Esophagus squamous epithelium (tissue), 4 donors: ENCODE data around the gene SLC25A13.

ENCODE experiments used
- POLR2A ChIP-seq, 4 donors: fragments of 450-650 bp; IDR thresholded peaks; one replicate each; pipeline ENCODE4 v1.6.1; 2017; ENCODE audit warnings: antibody characterized with exemption in 4 of 4, mild to moderate bottlenecking in 4 of 4, moderate library complexity in 3 of 4
- TF ChIP-seq, protein P1 (sequence below), 6 experiments: fragments of 450-650 bp in 4 of 6; fragments of 200-600 bp in 2 of 6; sonication (generic) in 2 of 6; IDR thresholded peaks; one replicate each; pipeline ENCODE4 v1.5.1; 2016 to 2019; ENCODE audit warnings: antibody characterized with exemption in 6 of 6, mild to moderate bottlenecking in 4 of 6, moderate library complexity in 4 of 6

DNA sequence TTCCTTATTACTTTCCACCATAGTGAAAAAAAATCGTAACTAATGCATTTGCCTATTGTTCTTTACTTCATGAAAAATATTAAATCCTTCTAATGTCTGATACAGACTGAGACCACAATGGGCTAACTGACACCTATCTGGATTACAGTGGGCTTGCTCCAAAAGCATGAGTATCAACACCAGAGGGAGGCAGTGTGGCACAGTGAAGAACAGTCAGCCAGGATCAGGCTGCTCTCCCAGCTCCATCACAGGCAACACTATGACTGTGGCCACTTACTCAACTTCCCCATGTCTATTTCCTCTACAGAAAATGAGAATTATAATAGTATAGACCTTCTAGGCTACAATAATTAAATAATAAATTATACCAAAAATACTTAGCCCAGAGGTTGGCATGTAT, 97.2 kb downstream of the SLC25A13 start:
- TF ChIP-seq, protein P1, sequence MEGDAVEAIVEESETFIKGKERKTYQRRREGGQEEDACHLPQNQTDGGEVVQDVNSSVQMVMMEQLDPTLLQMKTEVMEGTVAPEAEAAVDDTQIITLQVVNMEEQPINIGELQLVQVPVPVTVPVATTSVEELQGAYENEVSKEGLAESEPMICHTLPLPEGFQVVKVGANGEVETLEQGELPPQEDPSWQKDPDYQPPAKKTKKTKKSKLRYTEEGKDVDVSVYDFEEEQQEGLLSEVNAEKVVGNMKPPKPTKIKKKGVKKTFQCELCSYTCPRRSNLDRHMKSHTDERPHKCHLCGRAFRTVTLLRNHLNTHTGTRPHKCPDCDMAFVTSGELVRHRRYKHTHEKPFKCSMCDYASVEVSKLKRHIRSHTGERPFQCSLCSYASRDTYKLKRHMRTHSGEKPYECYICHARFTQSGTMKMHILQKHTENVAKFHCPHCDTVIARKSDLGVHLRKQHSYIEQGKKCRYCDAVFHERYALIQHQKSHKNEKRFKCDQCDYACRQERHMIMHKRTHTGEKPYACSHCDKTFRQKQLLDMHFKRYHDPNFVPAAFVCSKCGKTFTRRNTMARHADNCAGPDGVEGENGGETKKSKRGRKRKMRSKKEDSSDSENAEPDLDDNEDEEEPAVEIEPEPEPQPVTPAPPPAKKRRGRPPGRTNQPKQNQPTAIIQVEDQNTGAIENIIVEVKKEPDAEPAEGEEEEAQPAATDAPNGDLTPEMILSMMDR (IDR thresholded peaks at IDR 0.05) = no peak
- TF ChIP-seq POLR2A (IDR thresholded peaks at IDR 0.05) = no peak
